ENCODE data around the gene HS3ST1.

DNA sequence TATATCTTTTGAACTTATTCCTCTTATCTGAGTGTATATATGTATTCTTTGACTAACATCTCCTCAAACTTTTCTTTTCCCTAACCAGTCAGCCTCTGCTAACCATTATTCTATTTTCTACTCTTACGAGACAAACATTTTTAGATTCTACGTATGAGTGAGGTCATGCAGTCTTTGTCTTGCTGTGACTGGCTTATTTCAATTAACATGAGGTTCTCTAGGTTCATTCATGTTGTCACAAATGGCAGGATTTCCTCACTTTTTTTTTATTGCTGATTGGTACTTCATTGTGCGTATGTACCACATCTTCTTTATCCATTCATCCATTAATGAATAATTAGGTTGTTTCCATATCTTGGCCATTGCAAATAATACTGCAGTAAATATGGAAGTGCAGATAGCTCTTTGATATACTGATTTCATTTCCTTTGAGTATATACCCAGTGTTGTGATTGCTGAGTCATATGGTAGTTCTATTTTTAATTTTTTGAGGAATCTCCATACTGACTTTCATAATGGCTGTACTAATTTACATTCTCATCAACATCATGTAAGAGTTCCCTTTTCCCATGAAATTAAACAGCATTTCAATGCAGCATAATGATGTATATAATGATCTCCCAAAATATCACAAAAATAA lies 80.1 kb downstream of the HS3ST1 start:
- TF ChIP-seq, protein P1, sequence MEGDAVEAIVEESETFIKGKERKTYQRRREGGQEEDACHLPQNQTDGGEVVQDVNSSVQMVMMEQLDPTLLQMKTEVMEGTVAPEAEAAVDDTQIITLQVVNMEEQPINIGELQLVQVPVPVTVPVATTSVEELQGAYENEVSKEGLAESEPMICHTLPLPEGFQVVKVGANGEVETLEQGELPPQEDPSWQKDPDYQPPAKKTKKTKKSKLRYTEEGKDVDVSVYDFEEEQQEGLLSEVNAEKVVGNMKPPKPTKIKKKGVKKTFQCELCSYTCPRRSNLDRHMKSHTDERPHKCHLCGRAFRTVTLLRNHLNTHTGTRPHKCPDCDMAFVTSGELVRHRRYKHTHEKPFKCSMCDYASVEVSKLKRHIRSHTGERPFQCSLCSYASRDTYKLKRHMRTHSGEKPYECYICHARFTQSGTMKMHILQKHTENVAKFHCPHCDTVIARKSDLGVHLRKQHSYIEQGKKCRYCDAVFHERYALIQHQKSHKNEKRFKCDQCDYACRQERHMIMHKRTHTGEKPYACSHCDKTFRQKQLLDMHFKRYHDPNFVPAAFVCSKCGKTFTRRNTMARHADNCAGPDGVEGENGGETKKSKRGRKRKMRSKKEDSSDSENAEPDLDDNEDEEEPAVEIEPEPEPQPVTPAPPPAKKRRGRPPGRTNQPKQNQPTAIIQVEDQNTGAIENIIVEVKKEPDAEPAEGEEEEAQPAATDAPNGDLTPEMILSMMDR (conservative IDR thresholded peaks at IDR 0.05; ENCODE audit: low read depth, low read length) = no peak
- TF ChIP-seq EZH2 (IDR thresholded peaks at IDR 0.05; ENCODE audit: low read length, unreplicated experiment) (no peak), EZH2phosphoT487 (IDR thresholded peaks at IDR 0.05; ENCODE audit: borderline replicate concordance, low read length) (no peak)

Measured in PC-3 (cell line).